ENCODE data around the gene CARD10.

- TF ChIP-seq CTCF (IDR thresholded peaks at IDR 0.05) (no peak), POLR2A (IDR thresholded peaks at IDR 0.05) (no peak)
Observed at GRCh38 chr22:37474447-37475090, 44.6 kb downstream of the CARD10 start.

Measured in esophagus squamous epithelium (tissue), 4 donors.